ENCODE data around the gene ARL4C.

GRCh38 chr2:234497594-234498235 lies 834 bp upstream of the ARL4C start:
- TF ChIP-seq CTCF (IDR thresholded peaks at IDR 0.05) (no peak), POLR2A (IDR thresholded peaks at IDR 0.05) (no peak)
